Measurements from ENCODE around the gene RABGEF1.
"Not testable (repeated sequence)": the region's sequence is repeated elsewhere in the genome, so short reads cannot be mapped to it uniquely, and the experiment has no call there.

The RABGEF1 gene

GRCh38 chr7:66713687-66714086, 26.8 kb upstream of the RABGEF1 start:
- Histone ChIP-seq H3K27ac (ENCODE audit: low read depth, low read length) (no peak overlapping the region), H3K4ac (ENCODE audit: low read depth, low read length) (no peak overlapping the region), H3K36me3 (ENCODE audit: control insufficient read depth in 1 of 2, insufficient read depth in 2 of 2, low read length in 2 of 2) (peaks cover 9 to 11% of the 10 kb centered on the region in 2 experiments), H3K9ac (ENCODE audit: low read length) (no peak overlapping the region), H3K27me3 (ENCODE audit: insufficient read depth, low read length) (no peaks in the 10 kb centered on the region), H3K18ac (ENCODE audit: low read length) (no peak overlapping the region), H3K4me2 (ENCODE audit: low read length) (no peak overlapping the region), H3K23ac (ENCODE audit: low read length) (no peak overlapping the region), H3K9me3 (ENCODE audit: insufficient read depth, low read depth, low read length) (no peaks in the 10 kb centered on the region), H2AK5ac (ENCODE audit: low read length) (no peak overlapping the region), H3K79me1 (ENCODE audit: low read length) (no peaks in the 10 kb centered on the region), H4K8ac (ENCODE audit: low read depth, low read length) (no peak overlapping the region), H3K4me3 (ENCODE audit: low read depth, low read length) (no peak overlapping the region), H3K79me2 (ENCODE audit: control insufficient read depth, insufficient read depth, low read length, poor library complexity) (no peaks in the 10 kb centered on the region), H2BK12ac (ENCODE audit: low read length) (no peak overlapping the region), H4K91ac (ENCODE audit: low read depth, low read length) (no peak overlapping the region), H2BK120ac (ENCODE audit: insufficient read depth, low read length, poor library complexity) (no peak overlapping the region), H2BK5ac (ENCODE audit: low read depth, low read length, poor library complexity) (no peak overlapping the region), H2AFZ (ENCODE audit: insufficient read depth, low read length, poor library complexity) (no peak overlapping the region), H3K14ac (ENCODE audit: low read length) (no peak overlapping the region), H3K4me1 (ENCODE audit: control insufficient read depth in 1 of 2, insufficient read depth in 2 of 2, low read length in 2 of 2) (no peaks in the 10 kb centered on the region), H4K12ac (ENCODE audit: low read depth, low read length) (no peak overlapping the region)
- no peak for DNase-seq
- WGBS (ENCODE audit: extremely low coverage, insufficient coverage, insufficient read length), result no CpG with 5 or more reads among the region's 1 CpG

- H3K36me3 ChIP-seq (ENCODE audit: control insufficient read depth in 1 of 2, insufficient read depth in 2 of 2, low read length in 2 of 2), result peaks cover 7 to 11% of the 10 kb centered on the region in 2 experiments
- H3K79me1 ChIP-seq (ENCODE audit: low read length); H3K9me3 ChIP-seq (ENCODE audit: insufficient read depth, low read depth, low read length); H3K27me3 ChIP-seq (ENCODE audit: insufficient read depth, low read length); H3K79me2 ChIP-seq (ENCODE audit: control insufficient read depth, insufficient read depth, low read length, poor library complexity); H3K4me3 ChIP-seq (ENCODE audit: low read depth, low read length); H2BK120ac ChIP-seq (ENCODE audit: insufficient read depth, low read length, poor library complexity); H2AK5ac ChIP-seq (ENCODE audit: low read length); H3K23ac ChIP-seq (ENCODE audit: low read length); H4K8ac ChIP-seq (ENCODE audit: low read depth, low read length); H3K4me2 ChIP-seq (ENCODE audit: low read length); H4K91ac ChIP-seq (ENCODE audit: low read depth, low read length); H3K4ac ChIP-seq (ENCODE audit: low read depth, low read length); H3K14ac ChIP-seq (ENCODE audit: low read length); H2BK5ac ChIP-seq (ENCODE audit: low read depth, low read length, poor library complexity); H3K4me1 ChIP-seq (ENCODE audit: control insufficient read depth in 1 of 2, insufficient read depth in 2 of 2, low read length in 2 of 2); H3K27ac ChIP-seq (ENCODE audit: low read depth, low read length); H3K18ac ChIP-seq (ENCODE audit: low read length); H2AFZ ChIP-seq (ENCODE audit: insufficient read depth, low read length, poor library complexity); DNase-seq; H3K9ac ChIP-seq (ENCODE audit: low read length); H2BK12ac ChIP-seq (ENCODE audit: low read length); H4K12ac ChIP-seq (ENCODE audit: low read depth, low read length): not testable (repeated sequence)
- WGBS (ENCODE audit: extremely low coverage, insufficient coverage, insufficient read length), result no CpG with 5 or more reads among the region's 7 CpGs
Observed at GRCh38 chr7:66716634-66717033, 23.9 kb upstream of the RABGEF1 start.

GRCh38 chr7:66720561-66720960, 20.0 kb upstream of the RABGEF1 start:
- Histone ChIP-seq H2AFZ (ENCODE audit: insufficient read depth, low read length, poor library complexity) (no peak overlapping the region), H3K79me1 (ENCODE audit: low read length) (no peaks in the 10 kb centered on the region), H3K23ac (ENCODE audit: low read length) (no peak overlapping the region), H3K4ac (ENCODE audit: low read depth, low read length) (no peak overlapping the region), H3K18ac (ENCODE audit: low read length) (no peak overlapping the region), H4K91ac (ENCODE audit: low read depth, low read length) (no peak overlapping the region), H3K4me1 (ENCODE audit: control insufficient read depth in 1 of 2, insufficient read depth in 2 of 2, low read length in 2 of 2) (no peaks in the 10 kb centered on the region), H3K27ac (ENCODE audit: low read depth, low read length) (no peak overlapping the region), H3K36me3 (ENCODE audit: control insufficient read depth in 1 of 2, insufficient read depth in 2 of 2, low read length in 2 of 2) (peaks cover 4 to 5% of the 10 kb centered on the region in 2 experiments), H2BK5ac (ENCODE audit: low read depth, low read length, poor library complexity) (no peak overlapping the region), H3K9me3 (ENCODE audit: insufficient read depth, low read depth, low read length) (no peaks in the 10 kb centered on the region), H3K4me2 (ENCODE audit: low read length) (no peak overlapping the region), H2BK120ac (ENCODE audit: insufficient read depth, low read length, poor library complexity) (no peak overlapping the region), H3K9ac (ENCODE audit: low read length) (no peak overlapping the region), H4K8ac (ENCODE audit: low read depth, low read length) (no peak overlapping the region), H2BK12ac (ENCODE audit: low read length) (no peak overlapping the region), H3K79me2 (ENCODE audit: control insufficient read depth, insufficient read depth, low read length, poor library complexity) (no peaks in the 10 kb centered on the region), H2AK5ac (ENCODE audit: low read length) (no peak overlapping the region), H3K4me3 (ENCODE audit: low read depth, low read length) (no peak overlapping the region), H3K14ac (ENCODE audit: low read length) (no peak overlapping the region), H3K27me3 (ENCODE audit: insufficient read depth, low read length) (no peaks in the 10 kb centered on the region), H4K12ac (ENCODE audit: low read depth, low read length) (no peak overlapping the region)
- no peak for DNase-seq
- no CpG with 5 or more reads among the region's 1 CpG for WGBS (ENCODE audit: extremely low coverage, insufficient coverage, insufficient read length)

- no peak overlapping the region for H4K12ac ChIP-seq (ENCODE audit: low read depth, low read length)
- H2AFZ ChIP-seq (ENCODE audit: insufficient read depth, low read length, poor library complexity), result no peak overlapping the region
- H3K4me2 ChIP-seq (ENCODE audit: low read length), result no peak overlapping the region
- no peak overlapping the region for H3K9ac ChIP-seq (ENCODE audit: low read length)
- H4K8ac ChIP-seq (ENCODE audit: low read depth, low read length), result no peak overlapping the region
- no peak overlapping the region for H3K18ac ChIP-seq (ENCODE audit: low read length)
- no peaks in the 10 kb centered on the region for H3K79me1 ChIP-seq (ENCODE audit: low read length)
- no peak overlapping the region for H3K4me3 ChIP-seq (ENCODE audit: low read depth, low read length)
- no peak overlapping the region for H2AK5ac ChIP-seq (ENCODE audit: low read length)
- no peak overlapping the region for H3K23ac ChIP-seq (ENCODE audit: low read length)
- WGBS (ENCODE audit: extremely low coverage, insufficient coverage, insufficient read length), result no CpG with 5 or more reads among the region's 2 CpGs
- H2BK120ac ChIP-seq (ENCODE audit: insufficient read depth, low read length, poor library complexity), result no peak overlapping the region
- no peak overlapping the region for H2BK5ac ChIP-seq (ENCODE audit: low read depth, low read length, poor library complexity)
- no peak for DNase-seq
- peaks cover 6 to 8% of the 10 kb centered on the region in 2 experiments for H3K36me3 ChIP-seq (ENCODE audit: control insufficient read depth in 1 of 2, insufficient read depth in 2 of 2, low read length in 2 of 2)
- H3K27ac ChIP-seq (ENCODE audit: low read depth, low read length), result no peak overlapping the region
- H2BK12ac ChIP-seq (ENCODE audit: low read length), result no peak overlapping the region
- no peak overlapping the region for H4K91ac ChIP-seq (ENCODE audit: low read depth, low read length)
- H3K27me3 ChIP-seq (ENCODE audit: insufficient read depth, low read length), result no peaks in the 10 kb centered on the region
- H3K9me3 ChIP-seq (ENCODE audit: insufficient read depth, low read depth, low read length), result no peaks in the 10 kb centered on the region
- no peaks in the 10 kb centered on the region for H3K4me1 ChIP-seq (ENCODE audit: control insufficient read depth in 1 of 2, insufficient read depth in 2 of 2, low read length in 2 of 2)
- no peak overlapping the region for H3K4ac ChIP-seq (ENCODE audit: low read depth, low read length)
- no peak overlapping the region for H3K14ac ChIP-seq (ENCODE audit: low read length)
- no peaks in the 10 kb centered on the region for H3K79me2 ChIP-seq (ENCODE audit: control insufficient read depth, insufficient read depth, low read length, poor library complexity)
Observed at GRCh38 chr7:66725843-66726242, 14.7 kb upstream of the RABGEF1 start.

All from trophoblast cell (in vitro differentiated cells and primary cell).